ENCODE measurements around the gene SPEF1. TPM values are rescaled to one million over a fixed set of nuclear protein-coding genes. Genes with fewer than 3 reads are reported as not detected.

SPEF1 gene
- total RNA-seq, 3 donors from 2014 or later, result 0.19 TPM; not detected in 2

GRCh38 chr20:3749689-3750531 is 31.3 kb downstream of the SPEF1 start:
- no peak overlapping the region for H3K4me3 ChIP-seq
- H3K36me3 ChIP-seq (ENCODE audit: low read depth), result no peaks in the 10 kb centered on the region
- no peaks in the 10 kb centered on the region for H3K9me3 ChIP-seq
- TF ChIP-seq CTCF (IDR thresholded peaks at IDR 0.05), result peak; percentile 60
- ATAC-seq (peak; percentile 56), DNase-seq (no peak)
- intact Hi-C loops (cut with DNase I, micrococcal nuclease), result no loop called here
- peaks cover 7% of the 10 kb centered on the region for H3K4me1 ChIP-seq (ENCODE audit: low read depth)

- Histone ChIP-seq H3K36me3 (ENCODE audit: low read depth) (no peaks in the 10 kb centered on the region), H3K4me1 (ENCODE audit: low read depth) (peaks cover 7% of the 10 kb centered on the region), H3K9me3 (no peaks in the 10 kb centered on the region), H3K4me3 (no peak overlapping the region)
- intact Hi-C loops (cut with DNase I, micrococcal nuclease), result no loop called here
- TF ChIP-seq CTCF (IDR thresholded peaks at IDR 0.05), result no peak
- no peak for DNase-seq
- no peak for ATAC-seq
Measured at GRCh38 chr20:3749087-3749688, 32.1 kb downstream of the SPEF1 start.

- ATAC-seq (no peak), DNase-seq (no peak)
- intact Hi-C loops (cut with DNase I, micrococcal nuclease), result no loop called here
- no peak overlapping the region for H3K4me3 ChIP-seq
- peaks cover 7% of the 10 kb centered on the region for H3K4me1 ChIP-seq (ENCODE audit: low read depth)
- H3K36me3 ChIP-seq (ENCODE audit: low read depth), result no peaks in the 10 kb centered on the region
- TF ChIP-seq CTCF (IDR thresholded peaks at IDR 0.05), result no peak
- H3K9me3 ChIP-seq, result no peaks in the 10 kb centered on the region
Measured at GRCh38 chr20:3748073-3748472, 33.2 kb downstream of the SPEF1 start.

GRCh38 chr20:3747471-3747870 is 33.8 kb downstream of the SPEF1 start:
- Histone ChIP-seq H3K9me3 (no peaks in the 10 kb centered on the region), H3K36me3 (ENCODE audit: low read depth) (no peaks in the 10 kb centered on the region), H3K4me3 (no peak overlapping the region), H3K4me1 (ENCODE audit: low read depth) (peaks cover 7% of the 10 kb centered on the region)
- TF ChIP-seq CTCF (IDR thresholded peaks at IDR 0.05), result no peak
- no peak for ATAC-seq
- no peak for DNase-seq
- intact Hi-C loops (cut with DNase I, micrococcal nuclease), result no loop called here

- Histone ChIP-seq H3K4me3 (no peak overlapping the region), H3K36me3 (ENCODE audit: low read depth) (no peaks in the 10 kb centered on the region), H3K9me3 (no peaks in the 10 kb centered on the region), H3K4me1 (ENCODE audit: low read depth) (no peaks in the 10 kb centered on the region)
- TF ChIP-seq CTCF (IDR thresholded peaks at IDR 0.05), result no peak
- DNase-seq (peak in 1 of 3 donors; percentile 9), ATAC-seq (no peak)
- intact Hi-C loops (cut with DNase I, micrococcal nuclease), result no loop called here
Measured at GRCh38 chr20:3745686-3746173, 35.5 kb downstream of the SPEF1 start.
